ENCODE results near the gene WT1.

Gene WT1

GRCh38 chr11:32400670-32401369, 34.5 kb downstream of the WT1 start:
- Histone ChIP-seq H2BK12ac (ENCODE audit: low read length) (no peak overlapping the region), H3K9me3 (replicated peaks in 1 of 2; ENCODE audit: control insufficient read depth in 2 of 2, insufficient read depth in 1 of 2, low read depth in 1 of 2, low read length in 2 of 2) (no peaks in the 10 kb centered on the region), H4K8ac (ENCODE audit: low read depth, low read length) (no peak overlapping the region), H3K14ac (ENCODE audit: low read length) (no peak overlapping the region), H2BK15ac (ENCODE audit: low read length) (no peak overlapping the region), H2BK5ac (ENCODE audit: low read length) (no peak overlapping the region), H3K4me2 (ENCODE audit: insufficient read depth, low read length, poor library complexity, severe bottlenecking) (no peak overlapping the region), H3K4me3 (ENCODE audit: low read length in 2 of 2) (no peak overlapping the region), H3K27ac (replicated peaks; ENCODE audit: low read length) (no peak overlapping the region), H3K4me1 (ENCODE audit: control insufficient read depth in 2 of 2, insufficient read depth in 1 of 2, low read depth in 1 of 2, low read length in 2 of 2) (peaks cover 0 to 4% of the 10 kb centered on the region in 2 donors), H3K9ac (ENCODE audit: low read depth, low read length, poor library complexity) (no peak overlapping the region), H3K4ac (ENCODE audit: low read length) (no peak overlapping the region), H2AFZ (ENCODE audit: low read length) (no peak overlapping the region), H3K79me1 (ENCODE audit: low read depth, low read length) (no peaks in the 10 kb centered on the region), H4K91ac (ENCODE audit: low read depth, low read length, poor library complexity) (no peak overlapping the region), H3K36me3 (replicated peaks in 1 of 2; ENCODE audit: control insufficient read depth in 2 of 2, insufficient read depth in 2 of 2, low read length in 2 of 2) (no peaks in the 10 kb centered on the region), H3K27me3 (ENCODE audit: control insufficient read depth in 3 of 3, insufficient read depth in 3 of 3, low read depth in 1 of 3, low read length in 3 of 3) (no peaks in the 10 kb centered on the region), H3K23ac (ENCODE audit: low read depth, low read length, poor library complexity) (no peak overlapping the region), H2AK5ac (ENCODE audit: low read depth, low read length) (no peak overlapping the region), H3K18ac (ENCODE audit: low read length) (no peak overlapping the region), H2BK120ac (ENCODE audit: low read depth, low read length) (no peak overlapping the region)
- no CpG with 5 or more reads among the region's 5 CpGs for WGBS, 2 donors (ENCODE audit: extremely low coverage in 2 of 2, insufficient read length in 2 of 2, insufficient replicate concordance in 1 of 2)
- no peak for DNase-seq (ENCODE audit: low spot score)

DNA sequence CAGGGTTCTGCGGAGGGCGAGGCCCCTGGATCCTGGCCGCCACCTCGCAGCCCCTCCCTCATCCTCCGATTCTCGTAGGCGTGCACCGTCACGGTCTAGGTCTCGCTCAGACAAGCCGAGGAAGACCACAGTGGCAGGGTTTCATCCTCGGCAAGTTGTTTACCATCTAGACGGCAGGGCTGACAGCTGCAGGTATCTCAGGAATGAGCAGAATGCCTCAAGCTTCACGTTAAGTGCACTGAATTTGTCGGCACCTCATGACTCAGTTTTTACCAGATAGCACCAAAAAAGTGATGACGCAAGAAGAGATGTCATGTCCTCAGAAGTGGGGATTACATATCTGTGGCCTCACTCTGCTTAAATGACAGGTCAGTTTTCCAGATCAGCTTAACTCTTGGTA, 35.1 kb downstream of the WT1 start:
- H3K79me1 ChIP-seq (ENCODE audit: low read depth, low read length) = no peaks in the 10 kb centered on the region
- H3K36me3 ChIP-seq (replicated peaks in 1 of 2; ENCODE audit: control insufficient read depth in 2 of 2, insufficient read depth in 2 of 2, low read length in 2 of 2) = no peaks in the 10 kb centered on the region
- no peak overlapping the region for H3K4me2 ChIP-seq (ENCODE audit: insufficient read depth, low read length, poor library complexity, severe bottlenecking)
- H2AK5ac ChIP-seq (ENCODE audit: low read depth, low read length) = no peak overlapping the region
- no peak overlapping the region for H3K27ac ChIP-seq (replicated peaks; ENCODE audit: low read length)
- no peak overlapping the region for H2AFZ ChIP-seq (ENCODE audit: low read length)
- H3K9me3 ChIP-seq (replicated peaks in 1 of 2; ENCODE audit: control insufficient read depth in 2 of 2, insufficient read depth in 1 of 2, low read depth in 1 of 2, low read length in 2 of 2) = no peaks in the 10 kb centered on the region
- no peak overlapping the region for H2BK120ac ChIP-seq (ENCODE audit: low read depth, low read length)
- H3K14ac ChIP-seq (ENCODE audit: low read length) = no peak overlapping the region
- H3K4ac ChIP-seq (ENCODE audit: low read length) = no peak overlapping the region
- no peak for DNase-seq (ENCODE audit: low spot score)
- H4K8ac ChIP-seq (ENCODE audit: low read depth, low read length) = no peak overlapping the region
- H3K4me3 ChIP-seq (ENCODE audit: low read length in 2 of 2) = no peak overlapping the region
- H2BK5ac ChIP-seq (ENCODE audit: low read length) = peak overlapping the region; percentile 4
- H3K18ac ChIP-seq (ENCODE audit: low read length) = no peak overlapping the region
- no peak overlapping the region for H2BK15ac ChIP-seq (ENCODE audit: low read length)
- H3K4me1 ChIP-seq (ENCODE audit: control insufficient read depth in 2 of 2, insufficient read depth in 1 of 2, low read depth in 1 of 2, low read length in 2 of 2) = peaks cover 0 to 4% of the 10 kb centered on the region in 2 donors
- H3K23ac ChIP-seq (ENCODE audit: low read depth, low read length, poor library complexity) = no peak overlapping the region
- H2BK12ac ChIP-seq (ENCODE audit: low read length) = no peak overlapping the region
- no peaks in the 10 kb centered on the region for H3K27me3 ChIP-seq (ENCODE audit: control insufficient read depth in 3 of 3, insufficient read depth in 3 of 3, low read depth in 1 of 3, low read length in 3 of 3)
- H3K9ac ChIP-seq (ENCODE audit: low read depth, low read length, poor library complexity) = no peak overlapping the region
- no CpG with 5 or more reads among the region's 16 CpGs for WGBS, 2 donors (ENCODE audit: extremely low coverage in 2 of 2, insufficient read length in 2 of 2, insufficient replicate concordance in 1 of 2)
- H4K91ac ChIP-seq (ENCODE audit: low read depth, low read length, poor library complexity) = no peak overlapping the region

DNA sequence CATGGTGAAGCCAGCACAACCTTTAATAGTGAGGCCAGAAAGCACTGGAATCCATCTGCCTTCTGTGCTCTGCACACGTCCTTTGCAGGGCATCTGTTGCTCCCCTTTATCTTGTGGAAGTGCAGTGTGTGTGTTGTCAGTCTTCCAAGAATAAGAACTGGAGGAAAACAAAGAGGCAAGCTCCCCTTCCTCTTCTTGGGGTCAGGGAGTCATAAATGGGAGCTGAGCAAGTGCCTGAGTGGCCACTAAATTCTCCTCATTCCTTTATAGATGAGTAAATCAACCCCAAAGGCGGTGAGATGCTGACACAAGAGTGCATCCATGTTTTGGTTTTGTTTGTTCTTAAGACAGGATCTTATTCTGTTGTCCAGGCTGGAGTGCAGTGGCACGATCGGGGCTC, 38.3 kb downstream of the WT1 start:
- H2BK5ac ChIP-seq (ENCODE audit: low read length) = no peak overlapping the region

GRCh38 chr11:32396331-32396730, 39.0 kb downstream of the WT1 start:
- no peak overlapping the region for H3K4ac ChIP-seq (ENCODE audit: low read length)
- WGBS, 2 donors (ENCODE audit: extremely low coverage in 2 of 2, insufficient read length in 2 of 2, insufficient replicate concordance in 1 of 2) = no CpG with 5 or more reads among the region's 7 CpGs
- H3K36me3 ChIP-seq (replicated peaks in 1 of 2; ENCODE audit: control insufficient read depth in 2 of 2, insufficient read depth in 2 of 2, low read length in 2 of 2) = no peaks in the 10 kb centered on the region
- no peak overlapping the region for H3K27ac ChIP-seq (replicated peaks; ENCODE audit: low read length)
- H2AFZ ChIP-seq (ENCODE audit: low read length) = no peak overlapping the region
- no peak overlapping the region for H3K18ac ChIP-seq (ENCODE audit: low read length)
- H3K4me3 ChIP-seq (ENCODE audit: low read length in 2 of 2) = no peak overlapping the region
- H4K8ac ChIP-seq (ENCODE audit: low read depth, low read length) = no peak overlapping the region
- H2AK5ac ChIP-seq (ENCODE audit: low read depth, low read length) = no peak overlapping the region
- H2BK12ac ChIP-seq (ENCODE audit: low read length) = no peak overlapping the region
- no peak for DNase-seq (ENCODE audit: low spot score)
- no peak overlapping the region for H2BK120ac ChIP-seq (ENCODE audit: low read depth, low read length)
- no peak overlapping the region for H3K4me2 ChIP-seq (ENCODE audit: insufficient read depth, low read length, poor library complexity, severe bottlenecking)
- no peaks in the 10 kb centered on the region for H3K79me1 ChIP-seq (ENCODE audit: low read depth, low read length)
- no peak overlapping the region for H3K9ac ChIP-seq (ENCODE audit: low read depth, low read length, poor library complexity)
- H4K91ac ChIP-seq (ENCODE audit: low read depth, low read length, poor library complexity) = no peak overlapping the region
- H3K14ac ChIP-seq (ENCODE audit: low read length) = no peak overlapping the region
- H3K23ac ChIP-seq (ENCODE audit: low read depth, low read length, poor library complexity) = no peak overlapping the region
- H3K4me1 ChIP-seq (ENCODE audit: control insufficient read depth in 2 of 2, insufficient read depth in 1 of 2, low read depth in 1 of 2, low read length in 2 of 2) = peaks cover 0 to 2% of the 10 kb centered on the region in 2 donors
- no peaks in the 10 kb centered on the region for H3K9me3 ChIP-seq (replicated peaks in 1 of 2; ENCODE audit: control insufficient read depth in 2 of 2, insufficient read depth in 1 of 2, low read depth in 1 of 2, low read length in 2 of 2)
- no peaks in the 10 kb centered on the region for H3K27me3 ChIP-seq (ENCODE audit: control insufficient read depth in 3 of 3, insufficient read depth in 3 of 3, low read depth in 1 of 3, low read length in 3 of 3)
- H2BK15ac ChIP-seq (ENCODE audit: low read length) = no peak overlapping the region
- H2BK5ac ChIP-seq (ENCODE audit: low read length) = no peak overlapping the region

More for the DNA sequence above, 38.3 kb downstream of the WT1 start:
- no peak overlapping the region for H4K8ac ChIP-seq (ENCODE audit: low read depth, low read length)
- H2AK5ac ChIP-seq (ENCODE audit: low read depth, low read length) = no peak overlapping the region
- H3K4me2 ChIP-seq (ENCODE audit: insufficient read depth, low read length, poor library complexity, severe bottlenecking) = no peak overlapping the region
- H3K9ac ChIP-seq (ENCODE audit: low read depth, low read length, poor library complexity) = no peak overlapping the region
- H3K9me3 ChIP-seq (replicated peaks in 1 of 2; ENCODE audit: control insufficient read depth in 2 of 2, insufficient read depth in 1 of 2, low read depth in 1 of 2, low read length in 2 of 2) = no peaks in the 10 kb centered on the region
- H3K36me3 ChIP-seq (replicated peaks in 1 of 2; ENCODE audit: control insufficient read depth in 2 of 2, insufficient read depth in 2 of 2, low read length in 2 of 2) = no peaks in the 10 kb centered on the region
- H3K4me1 ChIP-seq (ENCODE audit: control insufficient read depth in 2 of 2, insufficient read depth in 1 of 2, low read depth in 1 of 2, low read length in 2 of 2) = peaks cover 0 to 2% of the 10 kb centered on the region in 2 donors
- H2BK15ac ChIP-seq (ENCODE audit: low read length) = no peak overlapping the region
- no peak overlapping the region for H2AFZ ChIP-seq (ENCODE audit: low read length)
- no peak overlapping the region for H2BK12ac ChIP-seq (ENCODE audit: low read length)
- no peak overlapping the region for H4K91ac ChIP-seq (ENCODE audit: low read depth, low read length, poor library complexity)
- no peak overlapping the region for H3K18ac ChIP-seq (ENCODE audit: low read length)
- H3K79me1 ChIP-seq (ENCODE audit: low read depth, low read length) = no peaks in the 10 kb centered on the region
- no peak overlapping the region for H3K4ac ChIP-seq (ENCODE audit: low read length)
- no peak overlapping the region for H3K14ac ChIP-seq (ENCODE audit: low read length)
- no CpG with 5 or more reads among the region's 4 CpGs for WGBS, 2 donors (ENCODE audit: extremely low coverage in 2 of 2, insufficient read length in 2 of 2, insufficient replicate concordance in 1 of 2)
- H3K27me3 ChIP-seq (ENCODE audit: control insufficient read depth in 3 of 3, insufficient read depth in 3 of 3, low read depth in 1 of 3, low read length in 3 of 3) = no peaks in the 10 kb centered on the region
- no peak overlapping the region for H3K4me3 ChIP-seq (ENCODE audit: low read length in 2 of 2)
- no peak overlapping the region for H3K27ac ChIP-seq (replicated peaks; ENCODE audit: low read length)
- no peak overlapping the region for H2BK120ac ChIP-seq (ENCODE audit: low read depth, low read length)
- DNase-seq (ENCODE audit: low spot score) = no peak
- H3K23ac ChIP-seq (ENCODE audit: low read depth, low read length, poor library complexity) = no peak overlapping the region
